ENCODE results near the gene PSMC1. TPM values are rescaled to one million over a fixed set of nuclear protein-coding genes. Genes with fewer than 3 reads are reported as not detected.

The PSMC1 gene
- total RNA-seq, 4 donors from 2014 or later: 24.4 to 51.9 (median 40.9) TPM

DNA sequence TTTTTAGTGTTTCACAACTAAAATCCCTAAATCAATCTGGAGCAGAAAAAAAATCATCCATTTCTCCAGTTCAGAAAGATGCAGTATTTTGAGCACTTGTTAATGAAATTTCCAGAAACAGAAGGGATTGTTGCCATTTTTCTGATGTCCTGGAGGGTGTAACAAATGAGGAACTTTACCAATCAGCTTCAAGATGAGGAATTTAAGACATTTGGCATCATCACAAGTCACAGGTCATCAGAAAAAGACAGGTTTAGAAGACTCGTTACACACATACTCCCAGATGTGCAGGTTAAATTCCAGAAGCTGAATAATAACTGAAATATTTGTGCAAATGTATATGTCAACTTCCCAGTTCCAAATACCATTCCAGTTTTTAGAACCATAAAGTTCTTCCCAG is 482 bp upstream of the PSMC1 start:
- H3K4me3 ChIP-seq: peak overlapping the region; percentile 64 to 98 (median 90)
- H3K27ac ChIP-seq: peak overlapping the region in 2 of 4 donors; percentile 73 to 82
- no peaks in the 10 kb centered on the region for H3K27me3 ChIP-seq
- DNase-seq: no peak
- H3K36me3 ChIP-seq: peaks cover 0 to 14% (median 0%) of the 10 kb centered on the region in 3 donors
- H3K4me1 ChIP-seq: peaks cover 0 to 14% (median 2%) of the 10 kb centered on the region in 4 donors
- H3K9me3 ChIP-seq: no peaks in the 10 kb centered on the region
- no peak for TF ChIP-seq POLR2A (IDR thresholded peaks at IDR 0.05)
- TF ChIP-seq, protein P1, sequence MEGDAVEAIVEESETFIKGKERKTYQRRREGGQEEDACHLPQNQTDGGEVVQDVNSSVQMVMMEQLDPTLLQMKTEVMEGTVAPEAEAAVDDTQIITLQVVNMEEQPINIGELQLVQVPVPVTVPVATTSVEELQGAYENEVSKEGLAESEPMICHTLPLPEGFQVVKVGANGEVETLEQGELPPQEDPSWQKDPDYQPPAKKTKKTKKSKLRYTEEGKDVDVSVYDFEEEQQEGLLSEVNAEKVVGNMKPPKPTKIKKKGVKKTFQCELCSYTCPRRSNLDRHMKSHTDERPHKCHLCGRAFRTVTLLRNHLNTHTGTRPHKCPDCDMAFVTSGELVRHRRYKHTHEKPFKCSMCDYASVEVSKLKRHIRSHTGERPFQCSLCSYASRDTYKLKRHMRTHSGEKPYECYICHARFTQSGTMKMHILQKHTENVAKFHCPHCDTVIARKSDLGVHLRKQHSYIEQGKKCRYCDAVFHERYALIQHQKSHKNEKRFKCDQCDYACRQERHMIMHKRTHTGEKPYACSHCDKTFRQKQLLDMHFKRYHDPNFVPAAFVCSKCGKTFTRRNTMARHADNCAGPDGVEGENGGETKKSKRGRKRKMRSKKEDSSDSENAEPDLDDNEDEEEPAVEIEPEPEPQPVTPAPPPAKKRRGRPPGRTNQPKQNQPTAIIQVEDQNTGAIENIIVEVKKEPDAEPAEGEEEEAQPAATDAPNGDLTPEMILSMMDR (IDR thresholded peaks at IDR 0.05): no peak

DNA sequence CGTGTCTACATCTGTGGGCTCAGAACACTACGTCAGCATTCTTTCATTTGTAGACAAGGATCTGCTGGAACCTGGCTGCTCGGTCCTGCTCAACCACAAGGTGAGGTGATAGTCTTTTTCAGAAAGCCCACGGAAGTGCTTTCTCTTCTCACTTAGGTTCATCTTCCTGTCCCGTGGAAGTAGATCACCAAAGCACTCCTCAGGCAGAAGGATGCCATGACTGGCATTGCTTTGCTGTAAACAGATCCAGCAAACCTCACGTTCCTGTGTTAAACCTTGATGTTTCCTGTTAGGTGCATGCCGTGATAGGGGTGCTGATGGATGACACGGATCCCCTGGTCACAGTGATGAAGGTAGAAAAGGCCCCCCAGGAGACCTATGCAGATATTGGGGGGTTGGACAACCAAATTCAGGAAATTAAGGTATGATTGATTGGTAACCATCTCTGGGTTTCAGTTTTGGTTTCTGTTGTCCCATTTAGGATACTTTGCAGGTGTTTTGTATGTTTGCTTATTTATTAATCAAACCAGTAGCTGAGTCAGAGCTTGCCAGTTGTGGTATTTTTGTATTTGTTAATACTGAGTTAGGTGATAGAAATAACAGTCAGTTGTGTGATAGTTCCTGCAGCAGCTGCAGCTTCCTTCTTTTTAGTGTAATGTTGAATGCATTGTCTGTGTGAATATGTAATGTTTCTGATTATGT is 7.5 kb downstream of the PSMC1 start:
- H3K27ac ChIP-seq: no peak overlapping the region
- TF ChIP-seq, protein P1 (IDR thresholded peaks at IDR 0.05): no peak
- TF ChIP-seq POLR2A (IDR thresholded peaks at IDR 0.05): no peak
- DNase-seq: no peak
- no peaks in the 10 kb centered on the region for H3K9me3 ChIP-seq
- no peak overlapping the region for H3K4me3 ChIP-seq
- peaks cover 0 to 80% (median 0%) of the 10 kb centered on the region in 3 donors for H3K36me3 ChIP-seq
- H3K4me1 ChIP-seq: no peaks in the 10 kb centered on the region
- H3K27me3 ChIP-seq: no peaks in the 10 kb centered on the region

DNA sequence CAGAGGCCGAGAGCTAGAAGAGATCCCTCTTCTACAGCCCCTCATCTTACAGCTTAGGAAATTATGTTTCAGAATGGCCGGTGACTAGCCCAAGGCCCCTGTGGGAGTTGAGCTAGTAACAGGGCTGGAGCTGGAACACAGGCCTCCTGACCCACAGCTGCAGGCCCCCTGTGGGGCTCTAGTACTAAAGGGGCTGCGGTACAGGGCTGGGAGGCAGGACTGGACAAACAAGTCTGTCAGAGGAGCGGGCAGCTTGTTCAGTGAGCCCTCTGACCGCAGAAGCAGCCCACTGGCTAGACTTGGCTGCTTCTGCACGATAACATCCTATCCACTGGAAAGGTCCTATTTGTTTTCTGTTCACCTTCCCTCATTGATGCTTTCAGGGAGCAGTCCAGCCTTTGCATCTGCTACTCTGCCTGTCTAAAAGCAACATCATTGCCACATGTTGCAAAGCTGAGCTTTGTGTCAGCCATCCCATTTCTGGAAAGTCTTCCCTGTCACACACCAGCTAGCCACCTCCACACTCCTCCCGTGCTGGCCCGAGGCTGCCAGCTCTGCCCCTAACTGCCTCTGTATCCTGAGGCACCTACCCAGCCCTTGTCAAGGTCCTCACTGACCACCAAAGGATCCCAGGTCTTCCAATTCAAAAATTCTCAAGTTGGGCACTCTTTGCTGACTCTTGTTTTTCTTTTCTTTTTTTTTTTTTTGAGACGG is 10.2 kb downstream of the PSMC1 start:
- DNase-seq: no peak
- no peak overlapping the region for H3K27ac ChIP-seq
- TF ChIP-seq, protein P1 (IDR thresholded peaks at IDR 0.05): no peak
- TF ChIP-seq POLR2A (IDR thresholded peaks at IDR 0.05): no peak
- H3K36me3 ChIP-seq: peaks cover 0 to 87% (median 0%) of the 10 kb centered on the region in 3 donors
- H3K4me1 ChIP-seq: no peaks in the 10 kb centered on the region
- H3K9me3 ChIP-seq: no peaks in the 10 kb centered on the region
- H3K27me3 ChIP-seq: no peaks in the 10 kb centered on the region
- H3K4me3 ChIP-seq: no peak overlapping the region

DNA sequence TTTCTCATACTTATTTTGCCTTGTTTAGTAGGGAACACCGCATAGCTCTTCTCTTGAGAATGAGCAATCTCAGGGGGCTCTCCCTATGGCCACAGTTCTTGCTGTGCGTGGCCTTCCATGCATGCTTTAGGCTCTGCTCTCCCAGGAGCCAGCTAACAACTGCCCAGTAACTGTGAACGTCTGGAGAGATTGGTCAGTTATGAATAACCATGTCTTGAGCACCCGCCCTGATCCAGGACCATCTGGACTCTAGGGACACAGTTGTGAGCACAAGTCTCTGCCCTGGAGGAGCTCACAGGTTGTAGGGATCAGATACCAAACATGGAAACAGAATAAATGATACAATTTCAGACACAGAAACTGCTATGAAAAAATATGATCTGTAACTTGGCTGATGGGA is 12.1 kb downstream of the PSMC1 start:
- DNase-seq: no peak
- no peak for TF ChIP-seq POLR2A (IDR thresholded peaks at IDR 0.05)
- TF ChIP-seq, protein P1 (IDR thresholded peaks at IDR 0.05): no peak
- H3K27me3 ChIP-seq: no peaks in the 10 kb centered on the region
- H3K4me1 ChIP-seq: no peaks in the 10 kb centered on the region
- no peaks in the 10 kb centered on the region for H3K9me3 ChIP-seq
- no peak overlapping the region for H3K4me3 ChIP-seq
- H3K36me3 ChIP-seq: peaks cover 0 to 96% (median 0%) of the 10 kb centered on the region in 3 donors
- H3K27ac ChIP-seq: no peak overlapping the region

DNA sequence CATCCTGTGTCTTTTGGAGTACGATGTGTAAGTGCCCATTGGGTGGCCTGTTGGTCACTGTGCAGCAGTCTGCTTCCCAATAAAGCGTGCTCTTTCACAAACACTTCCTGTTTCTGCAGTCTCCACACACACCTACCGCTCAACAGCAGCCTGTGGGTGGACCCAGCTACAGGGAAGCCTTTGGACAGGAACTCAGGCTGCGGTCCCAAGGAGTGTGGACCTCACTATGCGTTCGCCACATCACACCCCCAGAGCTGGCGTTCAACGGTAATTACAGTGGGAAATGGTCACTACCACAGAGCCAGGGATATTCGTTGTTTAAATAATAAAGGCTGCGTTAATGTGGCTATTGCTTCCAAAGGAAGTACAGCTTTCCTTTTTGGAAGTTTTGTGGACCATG is 16.2 kb downstream of the PSMC1 start:
- H3K4me3 ChIP-seq: no peak overlapping the region
- peak overlapping the region in 1 of 4 donors; percentile 12 for H3K27ac ChIP-seq
- TF ChIP-seq, protein P1 (IDR thresholded peaks at IDR 0.05): no peak
- no peak for TF ChIP-seq POLR2A (IDR thresholded peaks at IDR 0.05)
- peaks cover 0 to 80% (median 0%) of the 10 kb centered on the region in 3 donors for H3K36me3 ChIP-seq
- H3K4me1 ChIP-seq: no peaks in the 10 kb centered on the region
- H3K9me3 ChIP-seq: no peaks in the 10 kb centered on the region
- no peak for DNase-seq
- no peaks in the 10 kb centered on the region for H3K27me3 ChIP-seq
